ENCODE results near the gene MRPL37. TPM values are rescaled to one million over a fixed set of nuclear protein-coding genes. Genes with fewer than 3 reads are reported as not detected.

MRPL37 gene
- polyA plus RNA-seq, 3 donors, result 7.5 to 47.8 (median 42.5) TPM

GRCh38 chr1:54257346-54257620 is 57.3 kb downstream of the MRPL37 start:
- 95% methylated on average over 8 of the region's 10 CpGs for WGBS (ENCODE audit: insufficient coverage)
- Histone ChIP-seq H3K4me2 (replicated peaks; ENCODE audit: extremely low read depth, low read length, poor library complexity, severe bottlenecking) (no peak overlapping the region), H2AFZ (ENCODE audit: insufficient read depth, low read depth, low read length, poor library complexity, severe bottlenecking) (no peak overlapping the region), H3K9me3 (replicated peaks in 1 of 2; ENCODE audit: control insufficient read depth in 1 of 2, insufficient read depth in 1 of 2, low read length in 2 of 2) (no peaks in the 10 kb centered on the region), H3K27me3 (ENCODE audit: control insufficient read depth in 2 of 2, insufficient read depth in 2 of 2, low read length in 2 of 2) (no peaks in the 10 kb centered on the region), H3K4me1 (ENCODE audit: control insufficient read depth in 1 of 2, insufficient read depth in 2 of 2, low read length in 2 of 2) (no peaks in the 10 kb centered on the region), H3K79me2 (ENCODE audit: insufficient read depth, low read length) (no peaks in the 10 kb centered on the region), H3K27ac (ENCODE audit: low read depth in 1 of 2, low read length in 2 of 2) (no peak overlapping the region), H3K36me3 (replicated peaks in 1 of 2; ENCODE audit: control insufficient read depth in 1 of 2, insufficient read depth in 2 of 2, low read length in 2 of 2) (no peaks in the 10 kb centered on the region), H3K4me3 (replicated peaks in 1 of 3; ENCODE audit: low read depth in 2 of 3, low read length in 3 of 3) (no peak overlapping the region), H4K20me1 (ENCODE audit: insufficient read depth, low read length) (peaks cover 6% of the 10 kb centered on the region), H3K9ac (ENCODE audit: insufficient read depth, low read length, poor library complexity, severe bottlenecking) (no peak overlapping the region)
- peaks cover 6% of the 10 kb centered on the region for H3K4me1 Mint-ChIP-seq
- TF ChIP-seq CTCF (IDR thresholded peaks at IDR 0.05), result no peak
- H3K27me3 Mint-ChIP-seq (ENCODE audit: low read depth in 3 of 3), result peaks cover 0 to 6% (median 4%) of the 10 kb centered on the region in 3 donors
- no peak for DNase-seq
- intact Hi-C loops (cut with micrococcal nuclease), result no loop called here
- peaks cover 0 to 2% (median 0%) of the 10 kb centered on the region in 7 donors for H3K9me3 Mint-ChIP-seq
- no peak overlapping the region for H3K27ac Mint-ChIP-seq
- peaks cover 9 to 14% of the 10 kb centered on the region in 2 donors for H3K36me3 Mint-ChIP-seq
- no peak overlapping the region for H3K4me3 Mint-ChIP-seq

DNA sequence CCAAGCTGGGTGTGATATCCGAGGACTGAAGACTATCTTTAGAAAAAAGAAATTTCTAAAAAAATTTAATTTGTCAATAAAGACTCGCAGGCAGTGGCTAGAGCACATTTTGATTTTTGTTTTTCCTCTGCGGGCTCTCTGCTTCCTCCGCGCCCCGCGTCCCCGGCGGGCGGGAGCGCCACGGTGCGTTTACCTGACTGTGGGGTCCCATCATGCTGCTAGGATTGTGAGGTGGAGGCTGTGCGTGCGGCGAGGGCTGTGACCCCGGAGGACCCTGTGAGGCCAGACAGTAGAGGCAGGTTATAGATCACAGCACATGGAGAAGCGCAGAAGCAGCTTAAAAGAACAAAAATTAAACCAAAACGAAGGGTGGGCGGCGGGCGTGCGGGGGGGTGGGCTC is 57.9 kb downstream of the MRPL37 start:
- Histone ChIP-seq H3K79me2 (ENCODE audit: insufficient read depth, low read length) (no peaks in the 10 kb centered on the region), H3K27ac (ENCODE audit: low read depth in 1 of 2, low read length in 2 of 2) (no peak overlapping the region), H3K36me3 (replicated peaks in 1 of 2; ENCODE audit: control insufficient read depth in 1 of 2, insufficient read depth in 2 of 2, low read length in 2 of 2) (no peaks in the 10 kb centered on the region), H3K9me3 (replicated peaks in 1 of 2; ENCODE audit: control insufficient read depth in 1 of 2, insufficient read depth in 1 of 2, low read length in 2 of 2) (no peaks in the 10 kb centered on the region), H2AFZ (ENCODE audit: insufficient read depth, low read depth, low read length, poor library complexity, severe bottlenecking) (no peak overlapping the region), H4K20me1 (ENCODE audit: insufficient read depth, low read length) (peaks cover 6% of the 10 kb centered on the region), H3K27me3 (ENCODE audit: control insufficient read depth in 2 of 2, insufficient read depth in 2 of 2, low read length in 2 of 2) (no peaks in the 10 kb centered on the region), H3K9ac (ENCODE audit: insufficient read depth, low read length, poor library complexity, severe bottlenecking) (no peak overlapping the region), H3K4me2 (replicated peaks; ENCODE audit: extremely low read depth, low read length, poor library complexity, severe bottlenecking) (no peak overlapping the region), H3K4me1 (ENCODE audit: control insufficient read depth in 1 of 2, insufficient read depth in 2 of 2, low read length in 2 of 2) (no peaks in the 10 kb centered on the region), H3K4me3 (replicated peaks in 1 of 3; ENCODE audit: low read depth in 2 of 3, low read length in 3 of 3) (no peak overlapping the region)
- H3K4me3 Mint-ChIP-seq, result no peak overlapping the region
- DNase-seq, result no peak
- intact Hi-C loops (cut with micrococcal nuclease), result no loop called here
- no peak for TF ChIP-seq CTCF (IDR thresholded peaks at IDR 0.05)
- no peak overlapping the region for H3K27ac Mint-ChIP-seq
- peaks cover 8 to 12% of the 10 kb centered on the region in 2 donors for H3K36me3 Mint-ChIP-seq
- over 99% methylated on average over 22 of the region's 23 CpGs for WGBS (ENCODE audit: insufficient coverage)
- H3K9me3 Mint-ChIP-seq, result peaks cover 0 to 2% (median 0%) of the 10 kb centered on the region in 7 donors
- peaks cover 6% of the 10 kb centered on the region for H3K4me1 Mint-ChIP-seq
- peaks cover 0 to 6% (median 2%) of the 10 kb centered on the region in 3 donors for H3K27me3 Mint-ChIP-seq (ENCODE audit: low read depth in 3 of 3)
